ENCODE data around the gene RFX2. TPM values are rescaled to one million over a fixed set of nuclear protein-coding genes. Genes with fewer than 3 reads are reported as not detected.

Gene RFX2
- total RNA-seq, 1 experiment from 2014 or later = 13.7 TPM

- Mint-ChIP-seq H3K9me3 (ENCODE audit: low read depth, unreplicated experiment) (no peaks in the 10 kb centered on the region), H3K36me3 (ENCODE audit: insufficient read depth, unreplicated experiment) (peaks cover 7% of the 10 kb centered on the region), H3K27me3 (ENCODE audit: unreplicated experiment) (no peaks in the 10 kb centered on the region), H3K4me3 (ENCODE audit: low read depth, unreplicated experiment) (no peak overlapping the region), H3K27ac (ENCODE audit: unreplicated experiment) (no peak overlapping the region), H3K4me1 (ENCODE audit: low read depth, unreplicated experiment) (peaks cover 39% of the 10 kb centered on the region)
- intact Hi-C loops (cut with micrococcal nuclease; ENCODE audit: unreplicated experiment) = no loop called here
- BruUV-seq (replicated peaks) = no TSS peak
- CTCF ChIA-PET = no interaction called here
- TF ChIP-seq CTCF (IDR thresholded peaks at IDR 0.05; ENCODE audit: unreplicated experiment) = no peak
- DNase-seq = no peak
These were observed 48.7 kb downstream of the RFX2 start for GRCh38 chr19:6061376-6062130.

GRCh38 chr19:6060600-6061375 is 49.5 kb downstream of the RFX2 start:
- intact Hi-C loops (cut with micrococcal nuclease; ENCODE audit: unreplicated experiment) = no loop called here
- Mint-ChIP-seq H3K4me1 (ENCODE audit: low read depth, unreplicated experiment) (peaks cover 39% of the 10 kb centered on the region), H3K27ac (ENCODE audit: unreplicated experiment) (no peak overlapping the region), H3K4me3 (ENCODE audit: low read depth, unreplicated experiment) (no peak overlapping the region), H3K9me3 (ENCODE audit: low read depth, unreplicated experiment) (no peaks in the 10 kb centered on the region), H3K27me3 (ENCODE audit: unreplicated experiment) (no peaks in the 10 kb centered on the region), H3K36me3 (ENCODE audit: insufficient read depth, unreplicated experiment) (no peaks in the 10 kb centered on the region)
- TF ChIP-seq CTCF (IDR thresholded peaks at IDR 0.05; ENCODE audit: unreplicated experiment) = no peak
- CTCF ChIA-PET = no interaction called here
- no TSS peak for BruUV-seq (replicated peaks)
- DNase-seq = no peak

GRCh38 chr19:6059988-6060599 is 50.2 kb downstream of the RFX2 start:
- Mint-ChIP-seq H3K4me3 (ENCODE audit: low read depth, unreplicated experiment) (no peak overlapping the region), H3K4me1 (ENCODE audit: low read depth, unreplicated experiment) (peaks cover 44% of the 10 kb centered on the region), H3K27me3 (ENCODE audit: unreplicated experiment) (no peaks in the 10 kb centered on the region), H3K36me3 (ENCODE audit: insufficient read depth, unreplicated experiment) (no peaks in the 10 kb centered on the region), H3K27ac (ENCODE audit: unreplicated experiment) (no peak overlapping the region), H3K9me3 (ENCODE audit: low read depth, unreplicated experiment) (no peaks in the 10 kb centered on the region)
- no peak for TF ChIP-seq CTCF (IDR thresholded peaks at IDR 0.05; ENCODE audit: unreplicated experiment)
- CTCF ChIA-PET = no interaction called here
- no peak for DNase-seq
- no TSS peak for BruUV-seq (replicated peaks)
- intact Hi-C loops (cut with micrococcal nuclease; ENCODE audit: unreplicated experiment) = no loop called here

GRCh38 chr19:6059396-6059947 is 50.8 kb downstream of the RFX2 start:
- Mint-ChIP-seq H3K27ac (ENCODE audit: unreplicated experiment) (no peak overlapping the region), H3K4me1 (ENCODE audit: low read depth, unreplicated experiment) (peaks cover 42% of the 10 kb centered on the region), H3K36me3 (ENCODE audit: insufficient read depth, unreplicated experiment) (no peaks in the 10 kb centered on the region), H3K4me3 (ENCODE audit: low read depth, unreplicated experiment) (no peak overlapping the region), H3K27me3 (ENCODE audit: unreplicated experiment) (no peaks in the 10 kb centered on the region), H3K9me3 (ENCODE audit: low read depth, unreplicated experiment) (no peaks in the 10 kb centered on the region)
- DNase-seq = no peak
- CTCF ChIA-PET = no interaction called here
- TF ChIP-seq CTCF (IDR thresholded peaks at IDR 0.05; ENCODE audit: unreplicated experiment) = no peak
- intact Hi-C loops (cut with micrococcal nuclease; ENCODE audit: unreplicated experiment) = no loop called here
- BruUV-seq (replicated peaks) = no TSS peak

Data from Calu3 (cell line).